Thyroid gland (tissue), 4 donors: Measurements from ENCODE around the gene LAMB1. TPM values are rescaled to one million over a fixed set of nuclear protein-coding genes. Genes with fewer than 3 reads are reported as not detected.

Source experiments
- DNase-seq, 2 donors: peaks; one replicate each; pipeline ENCODE4 v3.0.0-alpha.2; 2019
- H3K27ac ChIP-seq, 3 donors: fragments of 200-600 bp; sonication (generic); 1 replicate in 2 of 3; 2 replicates in 1 of 3; pipeline ENCODE4 v1.5.1; 2016 to 2019; ENCODE audit warnings: mild to moderate bottlenecking in 1 of 3, moderate library complexity in 1 of 3
- H3K27me3 ChIP-seq: fragments of 200-600 bp; sonication (generic); one replicate; pipeline ENCODE4 v1.5.1; 2019
- H3K36me3 ChIP-seq, 2 donors: fragments of 200-600 bp; sonication (generic); one replicate each; pipeline ENCODE4 v1.5.1; 2016 to 2019
- H3K4me1 ChIP-seq, 2 donors: fragments of 200-600 bp; sonication (generic); one replicate each; pipeline ENCODE4 v1.5.1; 2017 to 2019
- H3K4me3 ChIP-seq, 3 donors: fragments of 200-600 bp; sonication (generic); replicated peaks in 1 of 3; 1 replicate in 2 of 3; 2 replicates in 1 of 3; pipeline ENCODE4 v1.5.1; 2016; ENCODE audit warnings: mild to moderate bottlenecking in 1 of 3
- H3K9me3 ChIP-seq: fragments of 200-600 bp; sonication (generic); one replicate; pipeline ENCODE4 v1.5.1; 2017
- CTCF ChIP-seq, 6 experiments: fragments of 200-600 bp in 3 of 6; fragments of 450-650 bp in 3 of 6; sonication (generic) in 3 of 6; IDR thresholded peaks; one replicate each; pipeline ENCODE4 v1.5.1; 2016 to 2019; ENCODE audit warnings: antibody characterized with exemption in 6 of 6, mild to moderate bottlenecking in 2 of 6, inconsistent platforms in 1 of 6, moderate library complexity in 1 of 6
- POLR2A ChIP-seq, 2 donors: fragments of 450-650 bp; IDR thresholded peaks; one replicate each; pipeline ENCODE4 v1.6.1; 2017; ENCODE audit warnings: antibody characterized with exemption in 2 of 2, mild to moderate bottlenecking in 2 of 2, moderate library complexity in 1 of 2
- WGBS, 2 donors: methylation state at CpG; one replicate each; pipeline ENCODE4 v1.1.5; 2017; 5-methylcytosine and 5-hydroxymethylcytosine counted together
- intact Hi-C: fragments of 100-400 bp; cut with DNase I; formaldehyde crosslinking; loops from one replicate; pipeline ENCODE4 v1.15.1; 2023
- total RNA-seq, 4 donors: library from RNA; depleted of rRNA; stranded (reverse); fragments of >200 nt; gene quantifications; one replicate each; pipeline ENCODE4 v1.2.3, GENCODE V29; 2016

LAMB1 gene
- total RNA-seq, 4 donors from 2014 or later: 103 to 112 (median 106) TPM

GRCh38 chr7:107948645-107949442 is 54.1 kb downstream of the LAMB1 start:
- intact Hi-C loops: loop anchor here (10.0 kb wide), 1 partner anchor 56 kb away; the partner anchor contains the start of gene LAMB1

GRCh38 chr7:107946881-107947280 is 56.1 kb downstream of the LAMB1 start:
- Histone ChIP-seq H3K27ac (no peak overlapping the region), H3K4me1 (peaks cover 27 to 42% of the 10 kb centered on the region in 2 donors), H3K4me3 (no peak overlapping the region), H3K27me3 (no peaks in the 10 kb centered on the region), H3K9me3 (no peaks in the 10 kb centered on the region), H3K36me3 (peaks cover 4 to 9% of the 10 kb centered on the region in 2 donors)
- DNase-seq: no peak
- intact Hi-C loops: loop anchor here (10.0 kb wide), 1 partner anchor 58 kb away; the partner anchor contains the start of gene LAMB1
- no peak for TF ChIP-seq CTCF (IDR thresholded peaks at IDR 0.05)
- TF ChIP-seq POLR2A (IDR thresholded peaks at IDR 0.05): no peak
- WGBS, 2 donors: 91 to 92% methylated on average over 6 of the region's 6 CpGs

More at GRCh38 chr7:107948645-107949442, 54.1 kb downstream of the LAMB1 start:
- H3K27me3 ChIP-seq: no peaks in the 10 kb centered on the region
- no peak for DNase-seq
- peak overlapping the region in 1 of 3 donors; percentile 14 for H3K27ac ChIP-seq
- H3K9me3 ChIP-seq: no peaks in the 10 kb centered on the region
- TF ChIP-seq CTCF (IDR thresholded peaks at IDR 0.05): no peak
- TF ChIP-seq POLR2A (IDR thresholded peaks at IDR 0.05): no peak
- peaks cover 32 to 50% of the 10 kb centered on the region in 2 donors for H3K4me1 ChIP-seq
- no peak overlapping the region for H3K4me3 ChIP-seq
- peaks cover 0 to 28% of the 10 kb centered on the region in 2 donors for H3K36me3 ChIP-seq
- 82 to 88% methylated on average over 7 of the region's 7 CpGs for WGBS, 2 donors

DNA sequence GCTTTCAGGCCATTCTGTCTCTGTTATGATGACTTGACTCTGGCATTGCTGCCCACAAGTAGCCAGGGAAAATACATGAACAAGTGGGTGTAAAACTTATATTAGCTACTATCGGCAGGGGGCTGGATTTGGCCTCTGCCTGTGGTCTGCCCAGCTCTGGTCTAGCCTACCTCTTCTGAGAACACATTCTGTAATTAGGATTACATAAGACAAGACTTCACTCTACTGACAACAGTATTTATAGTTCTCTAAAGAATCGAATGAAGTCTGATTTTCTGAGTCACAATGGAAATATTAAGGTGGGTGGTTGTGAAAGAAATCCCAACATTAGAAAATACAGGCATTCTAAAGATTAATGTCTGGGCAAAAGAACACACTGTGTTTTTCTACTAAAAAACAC is 56.5 kb downstream of the LAMB1 start:
- no peaks in the 10 kb centered on the region for H3K27me3 ChIP-seq
- peaks cover 23 to 38% of the 10 kb centered on the region in 2 donors for H3K4me1 ChIP-seq
- DNase-seq: no peak
- no peaks in the 10 kb centered on the region for H3K9me3 ChIP-seq
- H3K4me3 ChIP-seq: no peak overlapping the region
- 80 to 83% methylated on average over 2 of the region's 2 CpGs for WGBS, 2 donors
- TF ChIP-seq POLR2A (IDR thresholded peaks at IDR 0.05) (no peak), CTCF (IDR thresholded peaks at IDR 0.05) (no peak)
- intact Hi-C loops: loop anchor here (10.0 kb wide), 1 partner anchor 58 kb away; the partner anchor contains the start of gene LAMB1
- H3K36me3 ChIP-seq: peaks cover 4 to 6% of the 10 kb centered on the region in 2 donors
- H3K27ac ChIP-seq: no peak overlapping the region

DNA sequence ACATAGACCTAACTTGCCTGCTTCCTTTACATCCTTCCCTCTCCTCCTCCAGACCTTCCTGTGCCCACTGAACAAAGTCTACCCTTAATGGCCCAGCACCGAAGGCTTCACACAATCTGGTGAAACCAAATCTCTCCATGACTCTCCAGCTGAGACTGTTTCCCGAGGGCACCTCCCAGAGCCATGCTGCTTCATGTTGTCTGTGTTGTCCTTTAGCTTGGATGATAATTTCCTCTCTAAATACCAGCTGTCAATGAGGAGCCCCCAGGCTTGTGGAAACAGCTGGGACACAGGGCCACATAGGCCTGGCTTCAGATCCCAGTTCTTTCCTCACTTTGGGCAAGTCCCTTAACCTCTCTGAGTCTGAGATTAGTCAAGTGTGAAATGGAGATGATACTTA is 57.6 kb downstream of the LAMB1 start:
- peak overlapping the region; percentile 48 to 81 (median 67) for H3K27ac ChIP-seq

More for the DNA sequence above, 57.6 kb downstream of the LAMB1 start:
- no peak for TF ChIP-seq POLR2A (IDR thresholded peaks at IDR 0.05)
- no peak for TF ChIP-seq CTCF (IDR thresholded peaks at IDR 0.05)
- no peak for DNase-seq
- no peaks in the 10 kb centered on the region for H3K27me3 ChIP-seq
- H3K4me3 ChIP-seq: no peak overlapping the region
- peaks cover 19 to 32% of the 10 kb centered on the region in 2 donors for H3K4me1 ChIP-seq
- intact Hi-C loops: loop anchor here (10.0 kb wide), 1 partner anchor 59 kb away; the partner anchor contains the start of gene LAMB1
- 70 to 95% methylated on average over 2 of the region's 2 CpGs for WGBS, 2 donors
- peaks cover 4 to 6% of the 10 kb centered on the region in 2 donors for H3K36me3 ChIP-seq
- no peaks in the 10 kb centered on the region for H3K9me3 ChIP-seq
